ENCODE data around the gene ADGRD2.

Gene ADGRD2, protein sequence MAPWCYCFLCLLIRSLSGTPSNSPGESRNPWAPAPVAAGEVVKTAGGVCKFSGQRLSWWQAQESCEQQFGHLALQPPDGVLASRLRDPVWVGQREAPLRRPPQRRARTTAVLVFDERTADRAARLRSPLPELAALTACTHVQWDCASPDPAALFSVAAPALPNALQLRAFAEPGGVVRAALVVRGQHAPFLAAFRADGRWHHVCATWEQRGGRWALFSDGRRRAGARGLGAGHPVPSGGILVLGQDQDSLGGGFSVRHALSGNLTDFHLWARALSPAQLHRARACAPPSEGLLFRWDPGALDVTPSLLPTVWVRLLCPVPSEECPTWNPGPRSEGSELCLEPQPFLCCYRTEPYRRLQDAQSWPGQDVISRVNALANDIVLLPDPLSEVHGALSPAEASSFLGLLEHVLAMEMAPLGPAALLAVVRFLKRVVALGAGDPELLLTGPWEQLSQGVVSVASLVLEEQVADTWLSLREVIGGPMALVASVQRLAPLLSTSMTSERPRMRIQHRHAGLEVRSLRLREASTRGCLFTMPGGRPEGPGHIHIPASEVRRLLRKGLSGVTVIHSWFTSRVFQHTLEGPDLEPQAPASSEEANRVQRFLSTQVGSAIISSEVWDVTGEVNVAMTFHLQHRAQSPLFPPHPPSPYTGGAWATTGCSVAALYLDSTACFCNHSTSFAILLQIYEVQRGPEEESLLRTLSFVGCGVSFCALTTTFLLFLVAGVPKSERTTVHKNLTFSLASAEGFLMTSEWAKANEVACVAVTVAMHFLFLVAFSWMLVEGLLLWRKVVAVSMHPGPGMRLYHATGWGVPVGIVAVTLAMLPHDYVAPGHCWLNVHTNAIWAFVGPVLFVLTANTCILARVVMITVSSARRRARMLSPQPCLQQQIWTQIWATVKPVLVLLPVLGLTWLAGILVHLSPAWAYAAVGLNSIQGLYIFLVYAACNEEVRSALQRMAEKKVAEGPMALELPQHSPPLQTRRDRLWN

GRCh38 chr9:124450241-124450924 lies at the start of gene ADGRD2:
Gene ADGRD2 (plus strand): TSS chr9:124450451. CDS start chr9:124451667, 1,216 bp downstream.
- no peak for DNase-seq (ENCODE audit: low read depth)
- no peak for TF ChIP-seq CTCF (IDR thresholded peaks at IDR 0.05; ENCODE audit: low read depth, low read length, missing control alignments)
- H3K4me3 ChIP-seq (ENCODE audit: low read depth, low read length) = no peak within 1 kb of the TSS

- no peak overlapping the region for H3K4me3 ChIP-seq (ENCODE audit: low read depth, low read length)
- DNase-seq (ENCODE audit: low read depth) = no peak
- no peak for TF ChIP-seq CTCF (IDR thresholded peaks at IDR 0.05; ENCODE audit: low read depth, low read length, missing control alignments)
Measured at GRCh38 chr9:124403246-124403645, 47.0 kb upstream of the ADGRD2 start.

- no peak for DNase-seq (ENCODE audit: low read depth)
- TF ChIP-seq CTCF (IDR thresholded peaks at IDR 0.05; ENCODE audit: low read depth, low read length, missing control alignments) = no peak
- H3K4me3 ChIP-seq (ENCODE audit: low read depth, low read length) = no peak overlapping the region
Measured at GRCh38 chr9:124409410-124409809, 40.8 kb upstream of the ADGRD2 start.

DNA sequence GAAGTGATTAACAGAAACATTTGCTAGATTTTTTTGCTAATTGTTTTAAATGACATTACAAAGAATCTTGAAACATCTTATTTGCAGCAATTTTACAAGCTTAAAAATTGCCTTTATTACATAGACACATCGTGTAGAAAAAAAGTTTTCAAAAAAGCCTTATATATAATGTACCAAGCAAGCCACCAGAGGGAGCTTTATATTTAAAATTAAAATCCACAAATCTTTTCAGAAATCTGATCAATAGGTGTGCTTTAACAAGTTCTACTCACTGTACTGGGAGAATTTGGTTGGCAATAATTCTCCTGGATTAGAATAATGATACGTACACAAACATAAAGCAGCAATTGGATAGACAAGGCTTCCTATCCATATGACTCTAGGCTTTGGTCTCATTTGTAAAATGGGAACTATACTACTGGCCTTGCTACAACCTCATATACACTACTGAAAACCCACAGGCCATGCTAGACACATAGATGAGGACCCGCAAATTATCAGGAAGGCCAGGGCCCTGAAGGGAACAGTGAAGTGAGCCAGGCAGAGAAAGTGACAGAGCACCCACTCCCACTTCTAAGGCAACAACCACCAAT lies 39.8 kb upstream of the ADGRD2 start:
- DNase-seq (ENCODE audit: low read depth) = no peak
- TF ChIP-seq CTCF (IDR thresholded peaks at IDR 0.05; ENCODE audit: low read depth, low read length, missing control alignments) = peak; percentile 23
- H3K4me3 ChIP-seq (ENCODE audit: low read depth, low read length) = no peak overlapping the region

- no peak overlapping the region for H3K4me3 ChIP-seq (ENCODE audit: low read depth, low read length)
- TF ChIP-seq CTCF (IDR thresholded peaks at IDR 0.05; ENCODE audit: low read depth, low read length, missing control alignments) = no peak
- no peak for DNase-seq (ENCODE audit: low read depth)
Measured at GRCh38 chr9:124411514-124412227, 38.6 kb upstream of the ADGRD2 start.

DNA sequence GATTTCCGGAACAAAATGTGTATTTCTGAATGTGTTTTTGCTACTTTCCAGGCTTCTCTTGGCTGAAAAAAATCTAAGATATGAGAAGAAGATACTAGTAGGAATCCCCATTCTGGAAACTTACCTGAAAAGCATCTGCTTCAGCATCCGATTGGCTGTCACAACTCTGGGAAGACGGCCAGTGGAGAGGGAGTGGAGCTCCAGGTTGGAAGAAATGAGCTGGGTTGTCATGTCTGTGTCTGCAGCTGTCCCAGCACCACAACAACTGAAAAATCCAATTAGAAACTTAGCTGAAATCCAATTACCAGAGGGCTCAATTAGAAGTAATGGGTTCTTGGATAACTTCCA lies 38.0 kb upstream of the ADGRD2 start:
- no peak for TF ChIP-seq CTCF (IDR thresholded peaks at IDR 0.05; ENCODE audit: low read depth, low read length, missing control alignments)
- DNase-seq (ENCODE audit: low read depth) = no peak
- no peak overlapping the region for H3K4me3 ChIP-seq (ENCODE audit: low read depth, low read length)
